ENCODE measurements around the gene JAKMIP1. TPM values are rescaled to one million over a fixed set of nuclear protein-coding genes. Genes with fewer than 3 reads are reported as not detected.

The JAKMIP1 gene
- total and polyA plus RNA-seq, 12 donors: 0.14 to 5.3 (median 2.9) TPM; not detected in 2

GRCh38 chr4:6228158-6229067, 28.1 kb upstream of the JAKMIP1 start:
- Histone ChIP-seq H3K4me3 (no peak overlapping the region), H3K27ac (no peak overlapping the region), H3K27me3 (no peaks in the 10 kb centered on the region), H3K36me3 (replicated peaks in 1 of 2) (no peaks in the 10 kb centered on the region), H3K9me3 (replicated peaks in 1 of 3) (no peaks in the 10 kb centered on the region), H3K4me1 (replicated peaks in 1 of 2) (no peaks in the 10 kb centered on the region)
- DNase-seq: peak in 1 of 7 donors; percentile 29
- 71 to 76% (median 74%) methylated on average over 11 to 16 of the region's 16 CpGs for WGBS, 4 donors
- intact Hi-C loops (cut with DNase I): no loop called here
- no peak for TF ChIP-seq POLR2A (IDR thresholded peaks at IDR 0.05)
- TF ChIP-seq, protein P1, sequence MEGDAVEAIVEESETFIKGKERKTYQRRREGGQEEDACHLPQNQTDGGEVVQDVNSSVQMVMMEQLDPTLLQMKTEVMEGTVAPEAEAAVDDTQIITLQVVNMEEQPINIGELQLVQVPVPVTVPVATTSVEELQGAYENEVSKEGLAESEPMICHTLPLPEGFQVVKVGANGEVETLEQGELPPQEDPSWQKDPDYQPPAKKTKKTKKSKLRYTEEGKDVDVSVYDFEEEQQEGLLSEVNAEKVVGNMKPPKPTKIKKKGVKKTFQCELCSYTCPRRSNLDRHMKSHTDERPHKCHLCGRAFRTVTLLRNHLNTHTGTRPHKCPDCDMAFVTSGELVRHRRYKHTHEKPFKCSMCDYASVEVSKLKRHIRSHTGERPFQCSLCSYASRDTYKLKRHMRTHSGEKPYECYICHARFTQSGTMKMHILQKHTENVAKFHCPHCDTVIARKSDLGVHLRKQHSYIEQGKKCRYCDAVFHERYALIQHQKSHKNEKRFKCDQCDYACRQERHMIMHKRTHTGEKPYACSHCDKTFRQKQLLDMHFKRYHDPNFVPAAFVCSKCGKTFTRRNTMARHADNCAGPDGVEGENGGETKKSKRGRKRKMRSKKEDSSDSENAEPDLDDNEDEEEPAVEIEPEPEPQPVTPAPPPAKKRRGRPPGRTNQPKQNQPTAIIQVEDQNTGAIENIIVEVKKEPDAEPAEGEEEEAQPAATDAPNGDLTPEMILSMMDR (IDR thresholded peaks at IDR 0.05): no peak

- no peaks in the 10 kb centered on the region for H3K36me3 ChIP-seq (replicated peaks in 1 of 2)
Observed at GRCh38 chr4:6227412-6228157, 27.2 kb upstream of the JAKMIP1 start.

DNA sequence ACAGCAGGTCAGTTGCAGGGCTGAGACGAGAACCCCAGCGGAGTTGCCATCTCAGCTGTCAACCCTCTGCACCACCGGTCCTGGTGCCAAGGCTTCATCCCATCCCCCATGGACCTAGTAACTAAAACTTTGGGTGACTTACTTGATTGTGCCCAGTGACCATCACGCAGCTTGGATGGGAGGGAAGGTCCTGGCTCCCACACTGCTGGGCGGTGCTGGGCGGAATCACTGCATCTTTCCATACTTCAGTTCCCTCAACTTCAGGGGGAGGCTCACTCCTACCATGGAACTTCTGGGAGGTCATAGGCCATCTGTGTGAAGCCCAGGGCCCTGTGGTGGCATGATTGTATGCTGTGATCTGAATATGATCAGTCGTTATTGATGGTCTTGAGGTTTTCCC, 26.2 kb upstream of the JAKMIP1 start:
- WGBS, 4 donors: 76 to 87% (median 82%) methylated on average over 4 to 7 of the region's 7 CpGs
- Histone ChIP-seq H3K36me3 (replicated peaks in 1 of 2) (no peaks in the 10 kb centered on the region), H3K27me3 (peaks cover 13% of the 10 kb centered on the region), H3K9me3 (replicated peaks in 1 of 3) (no peaks in the 10 kb centered on the region), H3K27ac (no peak overlapping the region), H3K4me3 (no peak overlapping the region), H3K4me1 (replicated peaks in 1 of 2) (peaks cover 0 to 5% of the 10 kb centered on the region in 2 donors)
- intact Hi-C loops (cut with DNase I): no loop called here
- DNase-seq: no peak
- TF ChIP-seq POLR2A (IDR thresholded peaks at IDR 0.05): no peak
- TF ChIP-seq, protein P1 (IDR thresholded peaks at IDR 0.05): no peak

More at GRCh38 chr4:6227412-6228157, 27.2 kb upstream of the JAKMIP1 start:
- Histone ChIP-seq H3K27me3 (peaks cover 2% of the 10 kb centered on the region), H3K9me3 (replicated peaks in 1 of 3) (no peaks in the 10 kb centered on the region), H3K4me3 (no peak overlapping the region), H3K4me1 (replicated peaks in 1 of 2) (no peaks in the 10 kb centered on the region), H3K27ac (no peak overlapping the region)
- TF ChIP-seq, protein P1 (IDR thresholded peaks at IDR 0.05): no peak
- no peak for TF ChIP-seq POLR2A (IDR thresholded peaks at IDR 0.05)
- intact Hi-C loops (cut with DNase I): no loop called here
- WGBS, 4 donors: 77 to 89% (median 78%) methylated on average over 9 to 12 of the region's 12 CpGs
- no peak for DNase-seq

GRCh38 chr4:6225469-6225868, 25.1 kb upstream of the JAKMIP1 start:
- H3K27me3 ChIP-seq: peaks cover 22% of the 10 kb centered on the region
- intact Hi-C loops (cut with DNase I): no loop called here

More at GRCh38 chr4:6225469-6225868, 25.1 kb upstream of the JAKMIP1 start:
- Histone ChIP-seq H3K27ac (no peak overlapping the region), H3K4me3 (no peak overlapping the region), H3K36me3 (replicated peaks in 1 of 2) (no peaks in the 10 kb centered on the region), H3K4me1 (replicated peaks in 1 of 2) (peaks cover 0 to 6% of the 10 kb centered on the region in 2 donors), H3K9me3 (replicated peaks in 1 of 3) (no peaks in the 10 kb centered on the region)
- 26 to 46% (median 43%) methylated on average over 5 to 7 of the region's 7 CpGs for WGBS, 4 donors
- peak in 1 of 7 donors; percentile 4 for DNase-seq
- TF ChIP-seq POLR2A (IDR thresholded peaks at IDR 0.05): no peak
- TF ChIP-seq, protein P1 (IDR thresholded peaks at IDR 0.05): no peak
